MM.1S (cell line): Measurements from ENCODE around the gene PWWP2B.
A peak's percentile ranks its signal among the peaks of the same experiment; 100 is the strongest.

Experiments
- DNase-seq: peaks from one replicate; pipeline ENCODE4 v3.0.0-alpha.2; 2015
- H2AFZ ChIP-seq: fragments of 300-600 bp; sonication (generic); 2 replicates; pipeline ENCODE4 v1.6.0; 2016; ENCODE audit warnings: antibody characterized with exemption, low read length
- H3F3A ChIP-seq: fragments of 300-600 bp; sonication (generic); 2 replicates; pipeline ENCODE4 v1.6.1; 2016; ENCODE audit warnings: mild to moderate bottlenecking, antibody characterized with exemption, low read length, moderate library complexity, mixed read lengths; ENCODE audit not compliant: insufficient read depth
- H3K27ac ChIP-seq: fragments of 300-600 bp; sonication (generic); 2 replicates; pipeline ENCODE4 v1.5.1; 2016; ENCODE audit warnings: mild to moderate bottlenecking, low read length
- H3K27me3 ChIP-seq: fragments of 300-600 bp; sonication (generic); replicated peaks from 2 replicates; pipeline ENCODE4 v1.6.0; 2016; ENCODE audit warnings: low read length; ENCODE audit not compliant: insufficient read depth
- H3K36me3 ChIP-seq: fragments of 300-600 bp; sonication (generic); replicated peaks from 2 replicates; pipeline ENCODE4 v1.6.1; 2016; ENCODE audit warnings: mild to moderate bottlenecking, low read length, mixed read lengths; ENCODE audit not compliant: insufficient read depth
- H3K4me1 ChIP-seq: fragments of 300-600 bp; sonication (generic); 2 replicates; pipeline ENCODE4 v1.6.1; 2016; ENCODE audit warnings: low read length, mixed read lengths
- H3K4me2 ChIP-seq: fragments of 300-600 bp; sonication (generic); 2 replicates; pipeline ENCODE4 v1.6.0; 2016; ENCODE audit warnings: low read depth, low read length
- H3K4me3 ChIP-seq: fragments of 300-600 bp; sonication (generic); 2 replicates; pipeline ENCODE4 v1.5.1; 2016; ENCODE audit warnings: low read length, mixed read lengths
- H3K79me2 ChIP-seq: fragments of 300-600 bp; sonication (generic); 2 replicates; pipeline ENCODE4 v1.6.1; 2016; ENCODE audit warnings: mixed run types, low read length, mixed read lengths
- H3K9ac ChIP-seq: fragments of 300-600 bp; sonication (generic); 2 replicates; pipeline ENCODE4 v1.6.1; 2016; ENCODE audit warnings: low read length, mixed read lengths
- H3K9me2 ChIP-seq: fragments of 300-600 bp; sonication (generic); replicated peaks from 2 replicates; pipeline ENCODE4 v1.6.1; 2016; ENCODE audit warnings: mild to moderate bottlenecking, low read length, mixed read lengths; ENCODE audit not compliant: insufficient read depth
- H3K9me3 ChIP-seq: fragments of 300-600 bp; sonication (generic); replicated peaks from 2 replicates; pipeline ENCODE4 v1.6.1; 2016; ENCODE audit warnings: mild to moderate bottlenecking, low read length, mixed read lengths; ENCODE audit not compliant: insufficient read depth
- H4K20me1 ChIP-seq: fragments of 300-600 bp; sonication (generic); 2 replicates; pipeline ENCODE4 v1.6.1; 2016; ENCODE audit warnings: mild to moderate bottlenecking, low read length, moderate library complexity, mixed read lengths; ENCODE audit not compliant: insufficient read depth
- CTCF ChIP-seq: fragments of 300-600 bp; sonication (generic); IDR thresholded peaks from 2 replicates; pipeline ENCODE4 v1.5.1; 2016; ENCODE audit warnings: antibody characterized with exemption, low read length, mixed read lengths
- EZH2 ChIP-seq: fragments of 300-600 bp; sonication (generic); optimal IDR thresholded peaks from 2 replicates; pipeline ENCODE3; 2017; ENCODE audit warnings: low read depth, mild to moderate bottlenecking, antibody characterized with exemption, low read length, mixed read lengths
- EZH2phosphoT487 ChIP-seq: fragments of 300-600 bp; sonication (generic); IDR thresholded peaks from 2 replicates; pipeline ENCODE4 v1.6.1; 2018; ENCODE audit warnings: antibody characterized with exemption, low read length

PWWP2B gene

GRCh38 chr10:132359305-132360040, 37.5 kb upstream of the PWWP2B start:
- no peak overlapping the region for H2AFZ ChIP-seq

GRCh38 chr10:132360766-132361447, 36.1 kb upstream of the PWWP2B start:
- Histone ChIP-seq H3K36me3 (no peaks in the 10 kb centered on the region), H4K20me1 (no peaks in the 10 kb centered on the region), H3K79me2 (no peaks in the 10 kb centered on the region), H3F3A (no peaks in the 10 kb centered on the region), H3K27ac (no peak overlapping the region), H3K4me3 (no peak overlapping the region), H3K9me3 (no peaks in the 10 kb centered on the region), H3K4me1 (no peaks in the 10 kb centered on the region), H3K9me2 (no peaks in the 10 kb centered on the region), H2AFZ (no peak overlapping the region), H3K9ac (no peak overlapping the region), H3K27me3 (0 out of 2 replicates have a peak, but pooled peaks cover 7% of the 10 kb centered on the region), H3K4me2 (no peak overlapping the region)
- TF ChIP-seq EZH2, result no peak
- peak; percentile 49 for TF ChIP-seq CTCF
- peak; percentile 16 for DNase-seq

More at GRCh38 chr10:132359305-132360040, 37.5 kb upstream of the PWWP2B start:
- H3K4me1 ChIP-seq, result no peaks in the 10 kb centered on the region
- H3K9me2 ChIP-seq, result no peaks in the 10 kb centered on the region
- no peak overlapping the region for H3K9ac ChIP-seq
- H3K79me2 ChIP-seq, result no peaks in the 10 kb centered on the region
- no peak for DNase-seq
- no peaks in the 10 kb centered on the region for H4K20me1 ChIP-seq
- H3K27ac ChIP-seq, result no peak overlapping the region
- no peak overlapping the region for H3K4me3 ChIP-seq
- no peaks in the 10 kb centered on the region for H3F3A ChIP-seq
- no peaks in the 10 kb centered on the region for H3K36me3 ChIP-seq
- H3K9me3 ChIP-seq, result no peaks in the 10 kb centered on the region
- TF ChIP-seq CTCF (no peak), EZH2 (no peak), EZH2phosphoT487 (no peak)
- 0 out of 2 replicates have a peak, but pooled peaks cover 7% of the 10 kb centered on the region for H3K27me3 ChIP-seq
- no peak overlapping the region for H3K4me2 ChIP-seq

- H3K79me2 ChIP-seq, result no peaks in the 10 kb centered on the region
- no peaks in the 10 kb centered on the region for H3K9me2 ChIP-seq
- no peak overlapping the region for H3K9ac ChIP-seq
- H4K20me1 ChIP-seq, result no peaks in the 10 kb centered on the region
- no peaks in the 10 kb centered on the region for H3K36me3 ChIP-seq
- no peak overlapping the region for H3K4me3 ChIP-seq
- H3K4me1 ChIP-seq, result no peaks in the 10 kb centered on the region
- TF ChIP-seq CTCF (no peak), EZH2phosphoT487 (no peak), EZH2 (no peak)
- H3K9me3 ChIP-seq, result no peaks in the 10 kb centered on the region
- 0 out of 2 replicates have a peak, but pooled peaks cover 7% of the 10 kb centered on the region for H3K27me3 ChIP-seq
- no peak overlapping the region for H3K27ac ChIP-seq
- no peak for DNase-seq
- no peak overlapping the region for H2AFZ ChIP-seq
- H3K4me2 ChIP-seq, result no peak overlapping the region
- no peaks in the 10 kb centered on the region for H3F3A ChIP-seq
Observed at GRCh38 chr10:132361581-132362101, 35.4 kb upstream of the PWWP2B start.
